Dedifferentiated amniotic fluid mesenchymal stem cell (primary cell): Measurements from ENCODE around the gene CYBA.

Experiments used
- DNase-seq: peaks from one replicate; pipeline ENCODE4 v3.0.0-alpha.2; 2016; ENCODE audit errors: extremely low spot score

The CYBA gene

DNA sequence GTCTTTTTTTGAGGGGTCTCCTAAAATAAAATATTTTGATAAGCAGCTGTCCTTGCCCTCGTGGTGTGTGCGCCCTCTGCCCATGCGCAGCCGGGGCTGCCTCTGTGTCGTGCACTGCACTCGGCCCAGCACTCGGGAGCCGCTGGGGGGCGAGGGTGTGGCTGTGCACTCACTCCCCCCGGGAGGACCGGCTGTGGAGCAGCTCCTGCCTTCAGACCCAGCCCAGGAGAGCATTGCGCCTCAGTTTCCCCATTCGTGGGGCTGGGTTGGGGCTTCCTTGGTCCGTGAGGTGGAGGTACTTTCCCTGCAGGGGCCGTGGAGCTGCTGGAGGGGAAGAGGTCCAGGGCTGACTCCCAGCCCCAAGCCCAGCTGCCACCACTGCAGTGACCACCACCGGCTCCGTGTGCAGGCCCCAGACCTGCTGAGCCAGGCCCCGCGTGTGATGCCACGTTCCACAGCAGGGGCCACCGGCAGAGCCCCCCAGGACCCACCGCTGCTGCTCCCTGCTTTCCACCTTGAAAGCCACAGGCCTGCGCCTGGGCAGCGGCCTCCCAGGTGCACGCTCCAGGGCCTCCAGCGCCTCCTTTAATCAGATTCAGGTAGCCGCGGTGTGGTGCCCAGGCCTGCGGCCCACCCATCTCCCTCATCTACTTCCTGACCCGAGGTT is 18.8 kb downstream of the CYBA start:
- DNase-seq = no peak

DNA sequence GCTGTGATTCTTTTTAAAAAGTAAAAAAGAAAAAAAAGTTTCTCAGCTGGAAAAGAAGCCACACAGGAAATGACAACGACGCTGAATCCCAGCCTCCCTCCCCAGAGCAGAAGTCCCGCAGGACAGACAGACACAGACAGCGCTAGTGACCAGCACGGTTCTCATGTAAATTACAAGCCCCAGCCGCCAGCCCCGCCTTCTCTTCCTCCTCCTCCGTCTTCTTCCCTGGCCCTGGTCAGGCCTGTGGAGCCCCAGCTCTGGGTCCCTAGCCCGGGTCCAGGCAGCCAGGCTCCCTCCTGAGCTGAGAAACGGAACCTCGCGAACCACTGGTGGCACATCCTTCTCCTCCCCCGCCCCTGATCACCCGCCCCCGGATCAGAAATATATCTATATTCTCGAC is 19.5 kb downstream of the CYBA start:
- DNase-seq = no peak

DNA sequence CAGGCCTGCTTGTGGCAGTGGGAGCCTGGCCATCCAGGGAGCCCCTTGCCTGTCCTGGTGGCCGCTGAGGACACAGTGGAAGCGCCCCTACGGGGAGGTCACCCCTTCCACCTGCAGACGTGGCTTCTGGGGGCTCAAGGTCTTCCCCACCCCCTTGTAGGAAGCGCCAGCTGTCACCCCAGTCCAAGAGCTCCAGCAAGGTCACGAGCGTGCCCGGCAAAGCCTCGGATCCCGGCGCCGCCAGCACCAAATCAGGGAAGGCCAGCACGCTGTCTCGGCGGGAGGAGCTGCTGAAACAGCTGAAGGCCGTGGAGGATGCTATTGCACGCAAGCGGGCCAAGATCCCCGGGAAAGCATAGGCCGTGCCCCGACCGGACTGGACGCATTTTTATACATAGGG is 19.9 kb downstream of the CYBA start:
- no peak for DNase-seq

DNA sequence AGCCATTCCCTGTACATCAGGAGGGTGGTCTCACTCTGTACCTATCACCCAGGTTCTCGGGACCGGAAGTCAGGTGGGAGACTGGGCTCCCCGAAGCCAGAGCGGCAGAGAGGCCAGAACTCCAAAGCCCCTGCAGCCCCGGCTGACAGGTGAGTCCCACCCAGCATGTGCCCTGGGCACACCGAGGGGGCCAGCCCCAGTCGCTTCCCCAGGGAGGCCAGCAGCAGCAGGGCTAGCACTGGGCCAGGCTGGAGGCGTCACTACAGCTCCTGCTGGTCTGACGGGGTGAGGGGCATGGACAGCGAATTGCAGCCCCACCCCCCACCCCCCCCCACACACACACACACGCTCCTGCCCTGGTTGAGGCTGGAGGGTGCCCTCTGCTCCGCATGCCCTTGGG is 20.4 kb downstream of the CYBA start:
- no peak for DNase-seq

DNA sequence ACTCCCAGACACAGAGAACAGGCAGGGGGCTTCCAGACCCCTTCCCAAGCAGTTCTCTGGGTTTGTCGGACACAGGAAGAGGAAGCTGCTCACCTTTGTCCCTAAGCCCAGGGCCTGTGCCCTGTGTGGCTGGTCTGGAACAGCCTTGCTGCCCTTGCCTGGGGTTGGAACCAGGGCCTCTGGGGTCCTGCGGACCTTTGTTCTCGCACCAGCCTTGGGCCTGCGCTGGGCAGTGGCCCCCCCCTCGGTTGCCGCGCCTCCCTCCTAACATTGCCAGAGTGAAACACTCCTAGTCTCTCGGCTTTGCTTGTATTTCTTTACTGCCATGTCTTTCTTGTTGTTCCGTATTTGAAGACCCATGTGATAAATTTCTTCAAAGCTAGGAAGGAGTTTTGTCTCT is 21.0 kb downstream of the CYBA start:
- DNase-seq = no peak

DNA sequence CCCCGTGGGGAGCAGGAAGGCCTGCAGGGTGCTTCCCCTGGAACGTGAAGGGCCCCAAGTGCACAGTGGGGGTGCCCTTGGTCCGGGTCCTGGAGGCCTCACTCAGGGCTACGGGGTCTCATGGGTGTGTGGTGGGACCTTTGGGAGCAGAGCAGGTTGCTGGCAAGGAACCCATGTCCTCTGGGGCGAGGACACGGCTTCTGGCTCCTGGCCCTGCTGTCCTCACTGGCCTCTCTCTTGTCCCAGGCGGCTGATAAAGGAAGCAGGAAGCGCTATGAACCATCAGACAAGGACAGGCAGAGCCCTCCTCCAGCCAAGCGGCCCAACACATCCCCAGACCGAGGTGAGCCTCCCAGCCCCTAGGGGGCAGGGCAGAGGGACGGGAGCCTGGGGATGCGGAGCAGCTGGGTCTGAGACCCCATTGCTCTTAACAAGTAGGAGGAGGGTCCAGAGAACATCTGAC is 22.3 kb downstream of the CYBA start:
- no peak for DNase-seq

DNA sequence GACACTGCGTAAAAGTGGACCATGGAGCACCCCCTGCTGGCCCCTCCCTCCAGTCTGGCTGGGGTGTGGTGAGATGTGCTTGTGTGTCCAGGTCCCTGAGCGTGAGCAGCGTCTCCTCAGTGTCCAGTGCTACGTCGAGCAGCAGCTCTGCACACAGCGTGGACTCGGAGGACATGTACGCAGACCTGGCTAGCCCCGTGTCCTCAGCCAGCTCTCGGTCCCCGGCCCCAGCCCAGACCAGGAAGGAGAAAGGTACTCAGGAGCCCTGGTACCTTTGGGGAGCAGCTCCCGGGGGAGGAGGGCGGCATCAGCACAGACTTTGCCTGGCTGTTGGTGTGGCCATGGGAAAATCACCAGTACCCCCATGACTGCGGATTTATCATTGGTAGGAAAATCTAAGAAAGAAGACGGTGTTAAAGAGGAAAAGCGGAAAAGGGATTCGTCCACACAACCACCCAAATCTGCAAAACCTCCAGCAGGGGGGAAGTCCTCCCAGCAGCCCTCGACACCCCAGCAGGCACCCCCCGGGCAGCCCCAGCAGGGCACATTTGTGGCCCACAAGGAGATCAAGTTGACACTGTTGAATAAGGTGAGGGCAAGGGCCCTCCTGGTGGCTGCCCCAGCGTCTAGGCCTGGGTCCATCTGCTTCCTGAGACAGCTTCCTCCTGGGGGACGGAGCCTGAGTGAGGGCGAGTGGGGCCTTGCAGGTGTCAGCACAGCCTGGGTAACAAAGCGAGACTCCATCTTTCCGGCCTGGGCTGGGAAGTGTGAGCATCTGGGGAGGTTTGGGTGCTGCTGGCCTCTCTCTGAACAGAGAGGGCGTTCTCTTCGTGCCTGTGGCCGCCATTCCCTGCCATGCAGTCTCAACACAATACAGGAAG is 23.1 kb downstream of the CYBA start:
- no peak for DNase-seq

DNA sequence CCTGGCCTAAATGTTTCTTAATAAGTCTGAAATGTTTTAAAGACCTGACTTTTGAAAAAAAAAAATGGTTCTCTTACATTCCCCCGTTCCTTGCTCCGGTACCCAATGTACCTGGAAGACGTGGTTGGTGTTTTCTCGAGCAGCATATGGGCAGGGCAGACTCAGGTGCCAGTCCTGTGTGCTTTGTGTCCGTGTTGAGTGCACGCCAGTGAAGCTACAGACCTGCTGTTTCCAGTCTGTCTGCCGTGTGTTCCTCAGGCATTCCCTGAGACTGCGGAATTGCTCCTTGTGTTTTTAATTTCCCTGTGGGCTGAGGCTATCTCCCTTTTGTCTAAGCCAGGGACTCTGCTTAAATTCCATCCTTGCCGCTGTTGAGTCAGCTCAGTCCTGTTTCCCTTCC is 24.2 kb downstream of the CYBA start:
- no peak for DNase-seq

DNA sequence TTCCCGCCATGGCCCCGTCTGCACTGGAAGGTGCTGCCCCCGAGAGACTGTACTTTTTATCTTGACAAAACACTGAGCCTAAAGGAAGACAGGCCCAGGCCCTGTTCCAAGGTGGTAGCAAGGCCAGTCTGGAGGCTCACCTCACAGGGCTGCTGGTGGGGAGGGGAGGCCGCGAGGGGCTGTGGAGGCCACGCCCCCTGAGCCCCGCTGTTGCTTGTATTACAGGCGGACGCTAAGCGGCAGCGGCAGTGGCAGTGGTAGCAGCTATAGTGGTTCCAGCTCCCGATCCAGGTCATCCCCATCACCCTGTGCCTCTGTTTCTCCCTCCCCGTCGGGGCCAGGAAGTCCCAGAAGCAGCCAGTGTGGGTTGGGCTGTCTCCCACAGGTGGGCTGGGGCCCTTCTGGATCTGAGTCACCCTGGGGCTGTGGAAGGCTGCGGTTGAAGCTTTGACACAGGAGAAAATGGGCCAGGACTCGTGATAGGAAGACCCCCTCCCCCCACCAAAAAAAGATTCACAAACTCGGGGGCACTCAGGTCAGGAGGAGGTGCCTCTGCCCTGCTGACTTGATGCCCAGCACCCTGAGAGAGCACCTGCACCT is 25.8 kb downstream of the CYBA start:
- DNase-seq = no peak

DNA sequence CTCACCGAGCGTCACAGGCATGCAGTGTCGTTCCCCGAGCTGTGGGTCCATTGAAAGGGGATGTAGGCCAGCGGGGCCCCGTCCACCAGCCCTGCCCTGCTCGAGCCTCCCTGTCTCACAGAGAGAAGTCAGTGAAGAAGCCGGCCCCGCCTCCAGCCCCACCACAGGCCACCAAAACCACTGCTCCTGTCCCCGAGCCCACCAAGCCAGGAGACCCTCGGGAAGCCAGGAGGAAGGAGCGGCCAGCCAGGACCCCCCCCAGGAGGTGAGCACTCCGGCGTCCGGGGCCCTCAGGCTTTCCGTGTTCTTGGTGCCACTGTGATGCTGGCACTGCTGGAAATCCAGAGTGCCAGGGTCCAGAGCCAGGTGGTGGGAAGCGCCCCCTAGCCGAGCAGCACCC is 26.4 kb downstream of the CYBA start:
- no peak for DNase-seq

DNA sequence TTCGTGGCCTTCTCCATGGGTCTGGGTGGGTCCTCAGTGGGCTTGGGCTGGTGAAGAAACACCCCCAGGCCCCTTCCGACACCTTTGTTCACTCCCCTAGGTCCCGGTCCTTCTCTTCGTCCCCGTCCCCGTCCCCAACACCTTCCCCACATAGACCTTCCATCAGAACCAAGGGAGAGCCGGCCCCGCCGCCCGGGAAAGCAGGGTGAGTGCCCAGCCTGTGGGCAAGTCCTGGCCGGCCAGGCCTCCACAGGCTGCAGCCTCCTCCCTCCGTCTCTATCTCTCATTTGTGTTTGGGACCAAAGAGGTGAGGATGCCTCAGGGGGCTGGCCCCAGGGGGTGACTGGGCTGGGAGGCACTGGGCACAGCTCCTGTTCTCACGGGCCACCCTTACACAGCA is 27.0 kb downstream of the CYBA start:
- no peak for DNase-seq

DNA sequence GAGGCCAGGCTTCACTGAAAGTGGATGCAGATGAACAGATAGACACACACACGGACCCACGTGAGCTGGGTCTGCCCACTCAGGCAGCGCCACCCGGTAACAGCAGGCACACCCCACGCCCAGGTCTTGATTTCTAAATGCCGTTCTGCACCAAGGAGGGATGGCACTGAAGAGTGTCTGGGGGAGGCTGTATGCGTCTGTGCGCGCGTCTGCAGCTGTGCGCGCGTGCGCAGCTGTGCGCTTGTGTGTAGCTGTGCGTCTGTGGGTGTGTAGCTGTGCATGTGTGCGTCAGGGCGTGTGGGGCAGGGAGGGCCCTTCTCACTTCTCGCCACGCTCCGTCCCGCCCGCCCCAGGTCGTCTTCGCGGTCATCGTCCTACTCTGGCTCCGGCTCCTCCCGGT is 28.0 kb downstream of the CYBA start:
- no peak for DNase-seq

DNA sequence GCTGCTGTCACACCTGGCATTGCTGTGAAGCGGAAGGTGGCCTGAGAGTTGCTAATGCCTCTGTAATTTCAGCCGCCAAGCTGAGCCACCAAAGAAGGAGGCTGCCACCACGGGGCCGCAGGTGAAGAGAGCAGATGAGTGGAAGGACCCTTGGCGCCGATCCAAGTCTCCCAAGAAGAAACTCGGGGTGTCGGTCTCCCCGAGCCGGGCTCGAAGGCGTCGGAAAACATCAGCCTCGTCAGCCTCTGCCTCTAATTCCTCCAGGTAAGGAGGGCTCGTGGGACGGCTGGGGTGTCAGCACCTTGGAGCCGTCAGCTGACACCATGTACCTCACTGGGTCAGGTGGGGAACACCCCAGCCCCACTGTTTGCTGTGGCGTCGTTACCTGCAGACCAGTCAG is 28.7 kb downstream of the CYBA start:
- no peak for DNase-seq

DNA sequence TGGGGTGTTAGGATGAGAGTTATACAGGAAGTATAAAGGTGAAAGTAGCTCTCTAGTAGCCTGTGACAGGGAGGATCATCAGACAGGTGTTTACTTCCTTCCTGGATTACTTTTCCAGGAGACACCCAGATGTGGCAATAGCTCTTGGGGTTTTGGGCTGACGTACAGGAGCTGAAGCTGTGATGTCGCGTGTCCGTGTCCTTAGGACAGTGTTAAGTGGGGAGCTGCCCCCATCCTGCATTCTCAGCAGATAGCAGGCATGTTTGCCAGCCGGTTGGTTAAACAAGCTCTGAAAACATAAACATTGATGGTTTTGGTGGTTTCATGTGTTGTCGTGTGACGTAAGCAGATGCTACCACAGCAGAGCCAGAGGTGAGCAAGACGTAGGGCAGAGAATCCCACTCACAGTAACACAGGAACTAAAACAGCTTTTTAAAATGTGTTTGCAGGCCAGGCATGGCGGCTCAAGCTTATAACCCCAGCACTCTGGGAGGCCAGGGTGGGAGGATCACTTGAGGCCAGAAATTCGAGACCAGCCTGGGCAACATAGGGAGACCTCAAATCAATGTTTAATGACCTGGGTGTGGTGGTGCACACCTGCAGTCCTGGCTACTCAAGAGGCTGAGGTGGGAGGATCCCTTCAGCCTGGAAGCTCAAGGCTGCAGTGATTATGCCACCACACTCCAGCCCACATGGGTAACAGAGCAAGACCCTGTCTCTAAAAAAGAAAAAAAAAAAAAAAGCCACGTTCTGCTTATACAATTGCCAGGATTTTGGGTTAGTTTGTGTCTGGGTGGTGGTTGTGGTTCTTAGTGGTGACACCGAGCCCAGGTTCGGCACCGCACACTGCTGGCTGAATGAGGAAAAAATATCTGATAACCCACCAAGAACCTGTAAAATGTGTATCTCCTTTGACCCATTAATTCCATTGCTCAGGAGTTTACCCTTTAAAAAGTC is 30.7 kb downstream of the CYBA start:
- DNase-seq = no peak

DNA sequence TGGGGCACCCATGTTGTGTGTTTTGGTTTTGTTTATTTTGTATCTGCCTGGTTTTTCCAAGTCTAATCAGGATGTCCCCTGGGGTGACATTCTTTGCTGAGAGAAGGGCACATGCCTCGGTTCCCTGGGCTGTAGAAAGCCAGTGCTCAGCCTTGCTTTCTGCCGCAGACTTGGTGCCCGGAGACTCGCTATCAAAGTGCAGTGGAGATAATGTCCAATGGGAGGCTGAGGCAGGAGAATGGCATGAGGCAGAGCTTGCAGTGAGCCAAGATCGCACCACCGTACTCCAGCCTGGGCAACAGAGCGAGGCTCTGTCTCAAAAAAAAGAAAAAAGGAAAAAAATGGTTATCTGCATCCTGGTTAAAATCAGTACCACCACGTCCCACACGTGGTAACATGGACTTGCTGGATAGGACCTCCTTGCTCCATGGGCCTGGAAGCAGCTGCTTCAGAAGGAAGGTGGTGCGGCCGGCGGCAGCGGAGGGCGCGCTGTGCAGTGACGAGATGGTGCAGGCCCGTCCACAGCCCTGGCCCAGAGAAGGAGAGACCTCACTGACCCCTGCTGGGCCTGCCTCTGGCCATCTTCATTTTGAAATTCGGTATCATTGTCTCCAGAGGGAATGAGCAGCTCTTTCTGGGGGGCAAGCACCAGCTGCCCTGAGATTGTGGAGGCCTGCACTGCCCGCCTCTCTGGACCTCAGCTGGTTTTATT is 31.7 kb downstream of the CYBA start:
- no peak for DNase-seq

DNA sequence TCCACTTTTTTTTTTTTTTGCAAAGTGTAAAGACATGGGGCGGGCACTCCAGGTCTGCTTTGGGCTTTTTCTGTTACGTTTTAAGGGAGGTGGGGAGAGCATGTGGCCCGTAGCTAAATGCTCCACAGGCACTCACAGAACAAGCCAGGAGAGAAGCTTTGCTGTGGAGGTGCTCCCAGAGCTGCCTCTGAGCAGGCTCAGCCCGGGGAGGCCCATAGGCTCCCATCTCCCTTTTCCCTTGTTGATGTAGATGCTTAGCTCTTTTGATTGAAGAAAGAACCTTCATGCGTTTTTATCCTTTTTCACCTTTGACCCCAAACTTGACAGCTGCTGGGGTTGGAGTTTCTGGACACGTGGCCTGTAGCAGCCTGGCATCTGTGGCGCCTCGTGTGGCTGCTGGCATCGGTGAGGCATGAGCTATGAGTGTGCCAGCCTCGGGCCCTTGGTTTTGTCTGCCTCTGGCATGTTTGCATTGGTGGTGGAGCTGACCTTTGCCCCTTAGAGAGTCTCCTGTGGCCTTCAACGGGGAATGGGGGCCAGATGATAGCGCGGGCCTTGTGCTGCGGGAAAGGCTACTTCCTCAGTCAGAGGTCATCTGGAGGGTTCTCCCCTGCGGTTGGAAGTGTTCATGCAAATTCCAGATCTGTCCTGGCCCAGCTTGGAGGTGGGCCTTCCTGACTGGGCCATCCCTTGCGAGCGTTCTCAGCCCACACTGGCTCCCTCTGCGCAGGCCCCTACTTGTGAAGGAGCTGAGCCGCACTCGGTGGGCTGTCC is 32.5 kb downstream of the CYBA start:
- no peak for DNase-seq

DNA sequence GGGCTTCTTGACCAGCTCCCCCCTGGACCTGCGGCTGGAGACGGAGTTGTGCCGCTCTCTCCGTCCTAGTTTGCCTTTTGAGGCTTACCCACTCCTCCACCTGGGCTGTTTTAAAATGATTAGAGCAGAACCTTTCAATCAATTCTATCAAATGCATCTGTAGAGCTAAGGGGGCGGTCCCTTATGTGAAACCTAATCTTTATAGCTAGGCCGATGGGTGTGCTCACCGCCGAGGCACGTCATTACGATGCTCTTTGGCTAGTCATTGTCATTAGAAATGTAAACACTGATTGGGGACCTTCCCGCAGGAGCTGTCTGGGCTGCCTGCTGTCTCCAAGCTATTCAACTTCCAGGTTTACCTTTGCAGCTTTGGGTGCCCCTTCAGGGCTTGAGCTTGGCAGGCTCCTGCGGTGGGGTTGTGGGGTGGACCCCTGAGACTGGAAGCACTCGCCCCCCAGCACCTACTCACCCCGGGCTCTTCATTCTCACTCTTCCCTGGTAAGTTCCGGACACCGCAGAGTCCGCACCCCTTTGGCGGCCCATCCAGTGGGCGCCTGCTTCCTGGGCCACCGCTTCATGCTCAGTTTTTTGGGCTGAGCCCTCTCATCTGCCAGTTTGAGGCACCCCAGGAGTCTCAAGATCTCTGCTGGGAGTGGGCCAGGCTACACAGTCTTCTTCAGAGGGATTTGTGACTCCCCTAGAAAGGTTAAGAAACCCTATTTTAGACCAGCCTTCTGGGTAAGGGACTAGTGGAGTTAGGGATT is 33.4 kb downstream of the CYBA start:
- no peak for DNase-seq

DNA sequence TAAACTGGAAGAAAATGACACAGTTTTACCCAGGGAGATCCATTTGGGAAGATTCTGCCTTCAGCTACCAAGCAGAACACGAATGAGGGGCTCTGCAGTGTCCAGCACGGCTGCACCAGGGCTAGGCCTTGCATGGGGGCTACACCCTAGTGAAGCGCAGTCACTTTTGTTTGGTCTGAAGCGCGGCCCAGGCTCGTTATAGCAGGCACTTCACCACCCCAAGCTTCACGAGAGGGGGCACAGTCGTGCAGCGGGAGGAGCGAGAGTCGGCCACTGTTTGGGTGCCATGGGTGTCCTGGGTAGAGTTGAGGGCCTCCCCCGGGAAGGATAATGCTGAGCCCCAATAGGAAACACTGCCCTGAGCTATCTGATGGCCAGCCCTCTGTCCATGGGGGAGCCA is 34.1 kb downstream of the CYBA start:
- DNase-seq = no peak

DNA sequence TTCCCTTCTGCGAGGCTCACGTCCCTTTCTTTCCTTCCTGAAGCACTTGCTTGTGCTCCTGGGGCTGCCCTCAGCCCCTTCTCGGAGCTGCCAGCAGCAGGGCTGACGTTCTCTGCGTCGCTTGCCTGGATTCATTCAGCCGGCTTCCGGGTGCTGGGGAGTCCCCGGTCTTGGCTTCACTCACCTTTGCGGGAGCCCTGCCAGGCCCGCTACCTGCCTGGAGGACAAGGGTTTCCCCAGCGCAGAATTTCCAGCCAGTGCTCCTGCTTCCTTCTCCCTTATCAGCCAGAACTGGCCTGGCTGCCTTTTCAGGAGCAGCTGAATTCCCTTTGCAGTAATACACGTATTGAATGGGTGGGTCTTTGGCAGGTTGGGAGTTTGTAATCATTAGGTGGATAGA is 34.5 kb downstream of the CYBA start:
- no peak for DNase-seq
